Thoracic aorta (tissue), 2 donors: ENCODE measurements around the gene ZBTB16. TPM values are rescaled to one million over a fixed set of nuclear protein-coding genes. Genes with fewer than 3 reads are reported as not detected.

Source experiments
- ATAC-seq: fragments of 150-250 bp; one replicate; pipeline ENCODE4 v1.8.0; 2017; ENCODE audit warnings: low read depth; ENCODE audit not compliant: insufficient number of reproducible peaks, low FRiP score
- DNase-seq: peaks from one replicate; pipeline ENCODE4 v3.0.0-alpha.2; 2020; ENCODE audit warnings: low spot score
- H3K27ac ChIP-seq, 2 donors: fragments of 200-600 bp; sonication (generic); 1 replicate in 1 of 2; 2 replicates in 1 of 2; pipeline ENCODE4 v1.5.1; 2016; ENCODE audit warnings: mild to moderate bottlenecking in 2 of 2, moderate library complexity in 2 of 2
- H3K27me3 ChIP-seq: fragments of 200-600 bp; sonication (generic); replicated peaks from 2 replicates; pipeline ENCODE4 v1.6.0; 2016; ENCODE audit warnings: mild to moderate bottlenecking; ENCODE audit not compliant: insufficient read depth
- H3K36me3 ChIP-seq: fragments of 200-600 bp; sonication (generic); one replicate; pipeline ENCODE4 v1.5.1; 2016
- H3K4me1 ChIP-seq, 2 donors: fragments of 200-600 bp; sonication (generic); 1 replicate in 1 of 2; 2 replicates in 1 of 2; pipeline versions ENCODE4 v1.5.1 to v1.6.0; 2016; ENCODE audit warnings: low read depth in 2 of 2, mild to moderate bottlenecking in 1 of 2; ENCODE audit not compliant: control insufficient read depth in 1 of 2
- H3K4me3 ChIP-seq: fragments of 200-600 bp; sonication (generic); 2 replicates; pipeline ENCODE4 v1.5.1; 2016; ENCODE audit warnings: mild to moderate bottlenecking
- H3K9me3 ChIP-seq: fragments of 200-600 bp; sonication (generic); 2 replicates; pipeline ENCODE4 v1.5.1; 2016
- CTCF ChIP-seq: fragments of 200-600 bp; sonication (generic); IDR thresholded peaks from one replicate; pipeline ENCODE4 v1.5.1; 2019; ENCODE audit warnings: antibody characterized with exemption
- total RNA-seq, 2 donors: library from RNA; depleted of rRNA; stranded (reverse); fragments of >200 nt; gene quantifications; one replicate each; pipeline versions ENCODE4 v1.1.0 to v1.2.3, GENCODE V29; 2016

ZBTB16 gene
- total RNA-seq, 2 donors from 2014 or later = 314 to 545 TPM

- no peak for DNase-seq
- Histone ChIP-seq H3K27ac (peak overlapping the region; percentile 80 to 87), H3K4me3 (peak overlapping the region; percentile 62), H3K36me3 (peaks cover 40% of the 10 kb centered on the region), H3K27me3 (no peaks in the 10 kb centered on the region), H3K9me3 (no peaks in the 10 kb centered on the region), H3K4me1 (peaks cover 92 to 100% of the 10 kb centered on the region in 2 donors)
- no peak for ATAC-seq
- TF ChIP-seq CTCF = no peak
Measured at GRCh38 chr11:114077482-114078305, 18.2 kb downstream of the ZBTB16 start.

GRCh38 chr11:114078423-114078822 is 18.9 kb downstream of the ZBTB16 start:
- H3K4me1 ChIP-seq = peaks cover 92 to 100% of the 10 kb centered on the region in 2 donors

GRCh38 chr11:114079511-114080065 is 20.1 kb downstream of the ZBTB16 start:
- TF ChIP-seq CTCF = no peak
- peak overlapping the region; percentile 38 for H3K4me3 ChIP-seq
- DNase-seq (no peak), ATAC-seq (no peak)
- no peaks in the 10 kb centered on the region for H3K9me3 ChIP-seq
- H3K27ac ChIP-seq = peak overlapping the region; percentile 80 to 87
- H3K36me3 ChIP-seq = peaks cover 42% of the 10 kb centered on the region
- H3K27me3 ChIP-seq = no peaks in the 10 kb centered on the region
- H3K4me1 ChIP-seq = peaks cover 91 to 100% of the 10 kb centered on the region in 2 donors

More at GRCh38 chr11:114078423-114078822, 18.9 kb downstream of the ZBTB16 start:
- Histone ChIP-seq H3K4me3 (peak overlapping the region; percentile 38), H3K27me3 (no peaks in the 10 kb centered on the region), H3K36me3 (peaks cover 45% of the 10 kb centered on the region), H3K27ac (peak overlapping the region; percentile 80 to 87), H3K9me3 (no peaks in the 10 kb centered on the region)
- TF ChIP-seq CTCF = no peak
- ATAC-seq (no peak), DNase-seq (no peak)

GRCh38 chr11:114080219-114080618 is 20.7 kb downstream of the ZBTB16 start:
- ATAC-seq (no peak), DNase-seq (no peak)
- Histone ChIP-seq H3K27ac (peak overlapping the region; percentile 80 to 87), H3K4me1 (peaks cover 91 to 100% of the 10 kb centered on the region in 2 donors), H3K9me3 (no peaks in the 10 kb centered on the region), H3K27me3 (no peaks in the 10 kb centered on the region), H3K36me3 (peaks cover 38% of the 10 kb centered on the region), H3K4me3 (peak overlapping the region; percentile 38)
- no peak for TF ChIP-seq CTCF

- TF ChIP-seq CTCF = no peak
- no peak for ATAC-seq
- Histone ChIP-seq H3K9me3 (no peaks in the 10 kb centered on the region), H3K27me3 (no peaks in the 10 kb centered on the region), H3K36me3 (peaks cover 37% of the 10 kb centered on the region), H3K4me3 (peak overlapping the region; percentile 38), H3K27ac (peak overlapping the region; percentile 80 to 87), H3K4me1 (peaks cover 91 to 100% of the 10 kb centered on the region in 2 donors)
- no peak for DNase-seq
Measured at GRCh38 chr11:114080769-114081168, 21.3 kb downstream of the ZBTB16 start.
